ENCODE measurements around the gene LSM12.

Gene LSM12

GRCh38 chr17:44081681-44082080 is 15.2 kb upstream of the LSM12 start:
- no peak overlapping the region for H3K4me3 ChIP-seq (ENCODE audit: low read depth, low read length)
- no peak for TF ChIP-seq CTCF (IDR thresholded peaks at IDR 0.05; ENCODE audit: insufficient read depth, low read depth, low read length, missing control alignments)
- DNase-seq (ENCODE audit: low read depth): no peak

GRCh38 chr17:44079877-44080821 is 13.7 kb upstream of the LSM12 start:
- H3K4me3 ChIP-seq (ENCODE audit: low read depth, low read length): no peak overlapping the region
- DNase-seq (ENCODE audit: low read depth): no peak
- TF ChIP-seq CTCF (IDR thresholded peaks at IDR 0.05; ENCODE audit: insufficient read depth, low read depth, low read length, missing control alignments): no peak

GRCh38 chr17:44078412-44078811 is 11.9 kb upstream of the LSM12 start:
- H3K4me3 ChIP-seq (ENCODE audit: low read depth, low read length): no peak overlapping the region
- no peak for DNase-seq (ENCODE audit: low read depth)
- TF ChIP-seq CTCF (IDR thresholded peaks at IDR 0.05; ENCODE audit: insufficient read depth, low read depth, low read length, missing control alignments): no peak

- no peak overlapping the region for H3K4me3 ChIP-seq (ENCODE audit: low read depth, low read length)
- DNase-seq (ENCODE audit: low read depth): no peak
- no peak for TF ChIP-seq CTCF (IDR thresholded peaks at IDR 0.05; ENCODE audit: insufficient read depth, low read depth, low read length, missing control alignments)
Observed at GRCh38 chr17:44077595-44077909, 11.1 kb upstream of the LSM12 start.

- H3K4me3 ChIP-seq (ENCODE audit: low read depth, low read length): no peak overlapping the region
- TF ChIP-seq CTCF (IDR thresholded peaks at IDR 0.05; ENCODE audit: insufficient read depth, low read depth, low read length, missing control alignments): no peak
- DNase-seq (ENCODE audit: low read depth): no peak
Observed at GRCh38 chr17:44076716-44077594, 10.5 kb upstream of the LSM12 start.

- no peak for DNase-seq (ENCODE audit: low read depth)
- H3K4me3 ChIP-seq (ENCODE audit: low read depth, low read length): no peak overlapping the region
- TF ChIP-seq CTCF (IDR thresholded peaks at IDR 0.05; ENCODE audit: insufficient read depth, low read depth, low read length, missing control alignments): no peak
Observed at GRCh38 chr17:44075598-44076293, 9.3 kb upstream of the LSM12 start.
